Measurements from ENCODE around the gene SLC49A4. TPM values are rescaled to one million over a fixed set of nuclear protein-coding genes. Genes with fewer than 3 reads are reported as not detected.

The SLC49A4 gene
- total RNA-seq, 4 donors from 2014 or later: 14.2 to 27.3 (median 20.9) TPM

- Histone ChIP-seq H3K36me3 (peaks cover 0 to 13% (median 0%) of the 10 kb centered on the region in 3 donors), H3K4me3 (no peak overlapping the region), H3K27ac (no peak overlapping the region), H3K4me1 (no peaks in the 10 kb centered on the region), H3K27me3 (no peaks in the 10 kb centered on the region), H3K9me3 (no peaks in the 10 kb centered on the region)
- DNase-seq (ENCODE audit: low spot score in 2 of 2): no peak
- TF ChIP-seq, protein P1, sequence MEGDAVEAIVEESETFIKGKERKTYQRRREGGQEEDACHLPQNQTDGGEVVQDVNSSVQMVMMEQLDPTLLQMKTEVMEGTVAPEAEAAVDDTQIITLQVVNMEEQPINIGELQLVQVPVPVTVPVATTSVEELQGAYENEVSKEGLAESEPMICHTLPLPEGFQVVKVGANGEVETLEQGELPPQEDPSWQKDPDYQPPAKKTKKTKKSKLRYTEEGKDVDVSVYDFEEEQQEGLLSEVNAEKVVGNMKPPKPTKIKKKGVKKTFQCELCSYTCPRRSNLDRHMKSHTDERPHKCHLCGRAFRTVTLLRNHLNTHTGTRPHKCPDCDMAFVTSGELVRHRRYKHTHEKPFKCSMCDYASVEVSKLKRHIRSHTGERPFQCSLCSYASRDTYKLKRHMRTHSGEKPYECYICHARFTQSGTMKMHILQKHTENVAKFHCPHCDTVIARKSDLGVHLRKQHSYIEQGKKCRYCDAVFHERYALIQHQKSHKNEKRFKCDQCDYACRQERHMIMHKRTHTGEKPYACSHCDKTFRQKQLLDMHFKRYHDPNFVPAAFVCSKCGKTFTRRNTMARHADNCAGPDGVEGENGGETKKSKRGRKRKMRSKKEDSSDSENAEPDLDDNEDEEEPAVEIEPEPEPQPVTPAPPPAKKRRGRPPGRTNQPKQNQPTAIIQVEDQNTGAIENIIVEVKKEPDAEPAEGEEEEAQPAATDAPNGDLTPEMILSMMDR (IDR thresholded peaks at IDR 0.05): no peak
- TF ChIP-seq EP300 (IDR thresholded peaks at IDR 0.05): no peak
- no peak for TF ChIP-seq POLR2A (IDR thresholded peaks at IDR 0.05)
- WGBS, 2 donors: 66 to 72% methylated on average over 3 of the region's 3 CpGs
Observed at GRCh38 chr3:122777563-122777962, 17.3 kb upstream of the SLC49A4 start.

DNA sequence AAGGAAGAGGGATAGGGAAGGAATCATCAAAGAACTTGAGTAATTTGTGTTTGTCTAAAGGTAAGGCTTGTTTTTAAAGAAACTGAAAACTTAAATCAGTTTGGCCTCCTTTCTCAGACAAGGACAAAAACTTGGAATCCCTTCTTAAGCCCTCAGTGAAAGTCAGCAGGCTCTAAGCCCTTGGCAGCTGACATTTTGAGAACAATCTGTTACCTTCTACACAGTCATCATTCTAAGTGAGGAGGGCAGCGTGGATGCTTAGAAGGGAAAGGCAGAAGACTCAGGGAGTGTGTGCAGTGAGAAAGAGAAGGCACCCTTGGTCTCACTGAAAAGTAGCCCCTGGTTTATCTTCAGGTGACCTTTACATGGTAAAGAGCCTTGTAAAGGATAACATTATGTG is 12.1 kb upstream of the SLC49A4 start:
- TF ChIP-seq EP300 (IDR thresholded peaks at IDR 0.05) (no peak), POLR2A (IDR thresholded peaks at IDR 0.05) (no peak)
- TF ChIP-seq, protein P1 (IDR thresholded peaks at IDR 0.05): no peak
- Histone ChIP-seq H3K9me3 (no peaks in the 10 kb centered on the region), H3K36me3 (peaks cover 0 to 8% (median 0%) of the 10 kb centered on the region in 3 donors), H3K4me3 (no peak overlapping the region), H3K27ac (no peak overlapping the region), H3K4me1 (no peaks in the 10 kb centered on the region), H3K27me3 (no peaks in the 10 kb centered on the region)
- DNase-seq (ENCODE audit: low spot score in 2 of 2): no peak
- 80 to 90% methylated on average over 1 of the region's 1 CpG for WGBS, 2 donors

DNA sequence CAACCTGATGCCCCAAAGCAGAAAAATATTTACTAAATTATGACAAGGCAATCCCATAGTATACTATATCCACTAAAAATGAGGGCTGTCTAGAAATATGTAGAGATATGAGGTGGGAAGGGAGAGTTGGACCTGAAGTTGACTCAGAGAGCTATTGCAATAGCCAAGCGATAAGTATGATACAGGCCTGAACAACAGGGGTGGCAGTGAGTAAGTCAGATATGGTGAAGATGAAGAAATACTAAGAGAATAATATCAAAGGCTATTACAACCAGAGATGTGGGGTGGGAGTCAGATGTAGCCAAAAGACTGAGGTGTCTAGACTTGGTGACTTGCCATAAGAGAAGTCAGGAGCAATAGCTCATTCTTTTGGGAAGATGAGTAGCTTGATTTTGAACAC is 10.4 kb upstream of the SLC49A4 start:
- H3K9me3 ChIP-seq: no peaks in the 10 kb centered on the region
- no peak overlapping the region for H3K4me3 ChIP-seq
- no peak for DNase-seq (ENCODE audit: low spot score in 2 of 2)
- H3K27ac ChIP-seq: no peak overlapping the region
- 90 to 98% methylated on average over 1 of the region's 1 CpG for WGBS, 2 donors
- peaks cover 0 to 8% (median 0%) of the 10 kb centered on the region in 3 donors for H3K36me3 ChIP-seq
- TF ChIP-seq, protein P1 (IDR thresholded peaks at IDR 0.05): no peak
- no peak for TF ChIP-seq EP300 (IDR thresholded peaks at IDR 0.05)
- TF ChIP-seq POLR2A (IDR thresholded peaks at IDR 0.05): no peak
- H3K4me1 ChIP-seq: no peaks in the 10 kb centered on the region
- no peaks in the 10 kb centered on the region for H3K27me3 ChIP-seq

- H3K27me3 ChIP-seq: no peaks in the 10 kb centered on the region
- H3K4me1 ChIP-seq: no peaks in the 10 kb centered on the region
- DNase-seq (ENCODE audit: low spot score in 2 of 2): no peak
- no peak overlapping the region for H3K27ac ChIP-seq
- H3K4me3 ChIP-seq: no peak overlapping the region
- TF ChIP-seq, protein P1 (IDR thresholded peaks at IDR 0.05): no peak
- TF ChIP-seq EP300 (IDR thresholded peaks at IDR 0.05) (no peak), POLR2A (IDR thresholded peaks at IDR 0.05) (no peak)
- peaks cover 0 to 8% (median 0%) of the 10 kb centered on the region in 3 donors for H3K36me3 ChIP-seq
- WGBS, 2 donors: 85 to 89% methylated on average over 1 of the region's 1 CpG
- H3K9me3 ChIP-seq: no peaks in the 10 kb centered on the region
Observed at GRCh38 chr3:122785231-122785630, 9.6 kb upstream of the SLC49A4 start.

DNA sequence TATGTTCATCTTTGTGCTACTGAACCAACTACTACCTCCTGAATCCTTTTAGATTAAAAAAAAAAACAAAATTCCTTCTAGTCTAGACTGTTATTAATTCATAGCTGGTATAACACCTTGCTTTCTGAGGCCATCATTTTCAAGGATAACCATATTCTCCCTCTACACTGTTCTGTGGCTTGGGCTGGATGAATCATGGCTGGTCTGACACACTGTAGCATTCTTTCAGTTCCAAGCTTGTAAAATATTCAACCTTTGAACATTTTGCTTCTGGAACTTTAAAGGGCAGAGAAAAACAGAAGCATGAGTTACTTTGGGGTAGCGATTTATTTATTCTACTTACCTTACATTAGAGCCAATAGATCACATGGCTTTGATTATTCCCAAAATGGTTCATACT is 8.8 kb upstream of the SLC49A4 start:
- Histone ChIP-seq H3K4me1 (peaks cover 0 to 2% (median 0%) of the 10 kb centered on the region in 4 donors), H3K36me3 (peaks cover 0 to 8% (median 0%) of the 10 kb centered on the region in 3 donors), H3K27me3 (no peaks in the 10 kb centered on the region), H3K4me3 (no peak overlapping the region), H3K27ac (no peak overlapping the region), H3K9me3 (no peaks in the 10 kb centered on the region)
- WGBS, 2 donors: 72 to 96% methylated on average over 1 of the region's 1 CpG
- DNase-seq (ENCODE audit: low spot score in 2 of 2): no peak
- TF ChIP-seq EP300 (IDR thresholded peaks at IDR 0.05) (no peak), POLR2A (IDR thresholded peaks at IDR 0.05) (no peak)

- no peak overlapping the region for H3K27ac ChIP-seq
- H3K27me3 ChIP-seq: no peaks in the 10 kb centered on the region
- H3K36me3 ChIP-seq: peaks cover 0 to 8% (median 0%) of the 10 kb centered on the region in 3 donors
- H3K4me1 ChIP-seq: peaks cover 0 to 20% (median 2%) of the 10 kb centered on the region in 4 donors
- H3K4me3 ChIP-seq: no peak overlapping the region
- no peak for TF ChIP-seq EP300 (IDR thresholded peaks at IDR 0.05)
- TF ChIP-seq, protein P1 (IDR thresholded peaks at IDR 0.05): no peak
- no peak for TF ChIP-seq POLR2A (IDR thresholded peaks at IDR 0.05)
- no peaks in the 10 kb centered on the region for H3K9me3 ChIP-seq
- 86 to 87% methylated on average over 2 of the region's 2 CpGs for WGBS, 2 donors
- DNase-seq (ENCODE audit: low spot score in 2 of 2): no peak
Observed at GRCh38 chr3:122787872-122788271, 7.0 kb upstream of the SLC49A4 start.

All from tibial nerve (tissue), 4 donors.